ENCODE data around the gene LRRC18.

GRCh38 chr10:48946332-48946731, 6.7 kb upstream of the LRRC18 start:
- TF ChIP-seq, protein P1, sequence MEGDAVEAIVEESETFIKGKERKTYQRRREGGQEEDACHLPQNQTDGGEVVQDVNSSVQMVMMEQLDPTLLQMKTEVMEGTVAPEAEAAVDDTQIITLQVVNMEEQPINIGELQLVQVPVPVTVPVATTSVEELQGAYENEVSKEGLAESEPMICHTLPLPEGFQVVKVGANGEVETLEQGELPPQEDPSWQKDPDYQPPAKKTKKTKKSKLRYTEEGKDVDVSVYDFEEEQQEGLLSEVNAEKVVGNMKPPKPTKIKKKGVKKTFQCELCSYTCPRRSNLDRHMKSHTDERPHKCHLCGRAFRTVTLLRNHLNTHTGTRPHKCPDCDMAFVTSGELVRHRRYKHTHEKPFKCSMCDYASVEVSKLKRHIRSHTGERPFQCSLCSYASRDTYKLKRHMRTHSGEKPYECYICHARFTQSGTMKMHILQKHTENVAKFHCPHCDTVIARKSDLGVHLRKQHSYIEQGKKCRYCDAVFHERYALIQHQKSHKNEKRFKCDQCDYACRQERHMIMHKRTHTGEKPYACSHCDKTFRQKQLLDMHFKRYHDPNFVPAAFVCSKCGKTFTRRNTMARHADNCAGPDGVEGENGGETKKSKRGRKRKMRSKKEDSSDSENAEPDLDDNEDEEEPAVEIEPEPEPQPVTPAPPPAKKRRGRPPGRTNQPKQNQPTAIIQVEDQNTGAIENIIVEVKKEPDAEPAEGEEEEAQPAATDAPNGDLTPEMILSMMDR (IDR thresholded peaks at IDR 0.05; ENCODE audit: low read length), result no peak
- no peak for TF ChIP-seq EZH2 (IDR thresholded peaks at IDR 0.05; ENCODE audit: borderline replicate concordance, low read length)

All from OCI-LY1 (cell line).